Gastroesophageal sphincter (tissue), 4 donors: ENCODE data around the gene MAPKAPK3. TPM values are rescaled to one million over a fixed set of nuclear protein-coding genes. Genes with fewer than 3 reads are reported as not detected.
A peak's percentile ranks its signal among the peaks of the same experiment; 100 is the strongest.

ENCODE experiments used
- ATAC-seq: fragments of 150-250 bp; one replicate; pipeline ENCODE4 v1.9.1; 2016; ENCODE audit warnings: mild to moderate bottlenecking, moderate library complexity
- H3K27ac ChIP-seq, 4 donors: fragments of 200-600 bp; sonication (generic) in 3 of 4; 1 replicate in 3 of 4; 2 replicates in 1 of 4; pipeline ENCODE4 v1.5.1; 2016 to 2019
- H3K27me3 ChIP-seq: fragments of 200-600 bp; sonication (generic); one replicate; pipeline ENCODE4 v1.5.1; 2019
- H3K36me3 ChIP-seq, 2 donors: fragments of 200-600 bp; sonication (generic); one replicate each; pipeline ENCODE4 v1.5.1; 2019; ENCODE audit warnings: control low read depth in 1 of 2
- H3K4me1 ChIP-seq, 3 donors: fragments of 200-600 bp; sonication (generic); 1 replicate in 2 of 3; 2 replicates in 1 of 3; pipeline ENCODE4 v1.5.1; 2016 to 2019; ENCODE audit warnings: control low read depth in 2 of 3
- H3K4me3 ChIP-seq, 2 donors: fragments of 200-600 bp; sonication (generic); one replicate each; pipeline ENCODE4 v1.5.1; 2019; ENCODE audit warnings: mild to moderate bottlenecking in 1 of 2, moderate library complexity in 1 of 2
- H3K9me3 ChIP-seq, 3 donors: fragments of 200-600 bp; sonication (generic); one replicate each; pipeline ENCODE4 v1.5.1; 2017 to 2019; ENCODE audit warnings: control low read depth in 2 of 3
- CTCF ChIP-seq, 4 experiments: fragments of 200-600 bp in 2 of 4; fragments of 450-650 bp in 2 of 4; sonication (generic) in 1 of 4; IDR thresholded peaks; one replicate each; pipeline ENCODE4 v1.5.1; 2017 to 2019; ENCODE audit warnings: antibody characterized with exemption in 4 of 4, mild to moderate bottlenecking in 2 of 4, moderate library complexity in 2 of 4
- EP300 ChIP-seq: sonication (generic); formaldehyde crosslinking; IDR thresholded peaks from one replicate; pipeline ENCODE4 v1.6.1; 2017; ENCODE audit warnings: antibody characterized with exemption, mild to moderate bottlenecking
- POLR2A ChIP-seq, 2 donors: fragments of 450-650 bp; IDR thresholded peaks; one replicate each; pipeline ENCODE4 v1.6.1; 2017; ENCODE audit warnings: antibody characterized with exemption in 2 of 2, mild to moderate bottlenecking in 2 of 2, moderate library complexity in 1 of 2
- POLR2AphosphoS5 ChIP-seq: sonication (generic); formaldehyde crosslinking; IDR thresholded peaks from one replicate; pipeline ENCODE4 v1.6.1; 2017; ENCODE audit warnings: antibody characterized with exemption
- WGBS, 2 donors: methylation state at CpG; one replicate each; pipeline ENCODE4 v1.1.5; 2018; ENCODE audit warnings: low coverage in 1 of 2; 5-methylcytosine and 5-hydroxymethylcytosine counted together
- total RNA-seq, 4 donors: library from RNA; depleted of rRNA; stranded (reverse); fragments of >200 nt; gene quantifications; one replicate each; pipeline ENCODE4 v1.1.0, GENCODE V29; 2016

MAPKAPK3 gene
- total RNA-seq, 4 donors from 2014 or later: 18.7 to 30.2 (median 22.4) TPM

DNA sequence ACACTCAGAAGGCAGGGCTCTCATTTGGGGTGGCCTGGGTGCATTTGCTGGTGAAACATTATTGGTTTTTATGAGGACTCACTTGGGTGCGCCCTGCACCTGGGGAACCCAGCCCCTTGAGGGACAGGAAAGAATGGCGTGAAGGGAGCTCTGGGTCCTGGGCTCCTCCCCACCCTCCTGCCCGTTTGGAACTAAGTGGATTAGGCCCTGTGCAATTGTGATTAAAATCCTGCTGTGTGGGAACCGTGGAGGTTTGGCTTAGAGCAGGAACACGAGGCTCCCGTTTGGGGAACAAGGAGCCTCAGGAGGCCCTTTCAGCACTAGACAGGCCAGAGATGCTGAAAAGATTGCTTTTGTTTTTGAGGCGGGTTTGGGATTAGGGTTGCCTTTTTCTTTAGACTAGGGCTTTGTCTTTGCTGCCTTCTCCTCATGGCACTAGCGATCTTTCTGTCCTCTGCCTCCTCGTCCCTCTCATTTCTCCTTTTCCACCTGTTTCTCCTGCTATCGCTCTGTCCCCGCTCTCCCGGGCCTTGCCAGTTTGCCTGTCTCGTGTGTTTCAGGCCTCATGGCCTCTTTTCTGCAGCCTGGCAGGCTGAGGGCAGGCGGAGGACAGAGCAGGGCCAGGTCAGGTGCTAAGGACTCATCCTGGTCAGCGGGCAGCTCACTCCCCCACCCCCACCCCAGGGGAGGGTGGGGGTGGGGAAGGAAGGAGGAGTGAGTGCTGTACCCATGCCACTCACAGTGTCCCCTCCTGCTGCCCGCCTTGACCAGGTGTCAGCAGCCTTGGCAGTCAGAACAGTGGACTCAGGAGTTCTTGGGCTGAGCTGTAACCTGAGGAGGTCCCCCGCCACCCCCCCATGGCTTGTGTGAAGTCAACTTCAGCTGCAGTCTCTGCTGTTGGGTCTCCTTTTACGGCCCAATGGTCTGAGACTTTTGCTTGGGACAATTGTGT is 8.6 kb downstream of the MAPKAPK3 start:
- Histone ChIP-seq H3K36me3 (peaks cover 0 to 15% of the 10 kb centered on the region in 2 donors), H3K4me1 (peaks cover 0 to 64% (median 0%) of the 10 kb centered on the region in 3 donors), H3K27ac (no peak overlapping the region), H3K27me3 (no peaks in the 10 kb centered on the region), H3K9me3 (no peaks in the 10 kb centered on the region), H3K4me3 (no peak overlapping the region)
- TF ChIP-seq POLR2A (IDR thresholded peaks at IDR 0.05): no peak
- no peak for TF ChIP-seq EP300
- TF ChIP-seq POLR2AphosphoS5: no peak
- TF ChIP-seq CTCF (IDR thresholded peaks at IDR 0.05): no peak
- ATAC-seq: no peak
- 59 to 77% methylated on average over 4 to 11 of the region's 18 CpGs for WGBS, 2 donors

GRCh38 chr3:50626401-50626800 is 9.4 kb downstream of the MAPKAPK3 start:
- TF ChIP-seq POLR2A (IDR thresholded peaks at IDR 0.05) (no peak), EP300 (no peak), POLR2AphosphoS5 (no peak), CTCF (IDR thresholded peaks at IDR 0.05) (no peak)
- Histone ChIP-seq H3K9me3 (no peaks in the 10 kb centered on the region), H3K4me1 (peaks cover 0 to 57% (median 0%) of the 10 kb centered on the region in 3 donors), H3K27ac (no peak overlapping the region), H3K4me3 (no peak overlapping the region), H3K27me3 (no peaks in the 10 kb centered on the region), H3K36me3 (peaks cover 0 to 15% of the 10 kb centered on the region in 2 donors)
- ATAC-seq: no peak
- WGBS, 2 donors: 90% methylated on average over 2 of the region's 3 CpGs; no CpG with 5 or more reads in 1 of the 2 donors

- Histone ChIP-seq H3K27me3 (no peaks in the 10 kb centered on the region), H3K36me3 (peaks cover 0 to 6% of the 10 kb centered on the region in 2 donors), H3K9me3 (no peaks in the 10 kb centered on the region), H3K4me3 (no peak overlapping the region), H3K27ac (no peak overlapping the region), H3K4me1 (peaks cover 0 to 63% (median 0%) of the 10 kb centered on the region in 3 donors)
- ATAC-seq: peak; percentile 50
- 50 to 80% methylated on average over 1 to 2 of the region's 6 CpGs for WGBS, 2 donors
- TF ChIP-seq POLR2A (IDR thresholded peaks at IDR 0.05) (no peak), EP300 (no peak), CTCF (IDR thresholded peaks at IDR 0.05) (no peak), POLR2AphosphoS5 (no peak)
Measured at GRCh38 chr3:50627407-50628051, 10.6 kb downstream of the MAPKAPK3 start.

DNA sequence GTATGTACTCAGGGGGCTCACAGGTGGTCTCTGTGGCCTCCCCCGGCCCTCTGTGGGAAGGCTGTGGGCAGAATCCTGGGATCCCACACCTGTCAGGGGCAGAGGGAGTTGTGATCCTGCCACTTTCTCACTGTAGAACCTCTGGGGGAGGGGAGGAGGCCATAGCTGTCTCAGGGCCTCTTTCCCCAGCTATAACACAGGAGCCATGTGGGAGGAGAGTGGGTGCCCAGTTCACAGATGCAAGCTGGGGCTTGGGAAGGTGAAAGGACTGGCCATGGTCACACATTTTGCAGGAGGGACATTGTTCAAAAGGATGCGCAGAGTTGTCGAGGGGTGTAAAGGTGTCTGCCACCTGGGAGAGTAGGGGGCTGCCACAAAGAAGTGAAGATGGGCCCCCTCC is 11.7 kb downstream of the MAPKAPK3 start:
- no peak for TF ChIP-seq POLR2A (IDR thresholded peaks at IDR 0.05)
- TF ChIP-seq CTCF (IDR thresholded peaks at IDR 0.05): no peak
- no peak for TF ChIP-seq EP300
- TF ChIP-seq POLR2AphosphoS5: no peak
- H3K27me3 ChIP-seq: no peaks in the 10 kb centered on the region
- H3K4me3 ChIP-seq: no peak overlapping the region
- WGBS, 2 donors: 90% methylated on average over 3 of the region's 3 CpGs; no CpG with 5 or more reads in 1 of the 2 donors
- H3K4me1 ChIP-seq: peaks cover 0 to 52% (median 0%) of the 10 kb centered on the region in 3 donors
- no peaks in the 10 kb centered on the region for H3K9me3 ChIP-seq
- ATAC-seq: no peak
- peaks cover 0 to 3% of the 10 kb centered on the region in 2 donors for H3K36me3 ChIP-seq
- H3K27ac ChIP-seq: no peak overlapping the region
